SK-N-SH (cell line): ENCODE results near the gene PRMT7. TPM values are rescaled to one million over a fixed set of nuclear protein-coding genes. Genes with fewer than 3 reads are reported as not detected.

ENCODE experiments used
- CTCF ChIA-PET: fragments of 300-600, 350-600 bp; formaldehyde crosslinking; extraction: SDS; loops from one replicate; lab custom pipeline; 2021; lab: Yijun Ruan, JAX
- POLR2A ChIA-PET: fragments of 350-600 bp; sonication (Branson Sonifier 250); formaldehyde crosslinking; extraction: SDS; loops from one replicate; lab custom pipeline; 2020; ENCODE audit warnings: antibody characterized with exemption, inconsistent platforms; lab: Yijun Ruan, JAX
- DNase-seq: peaks from one replicate; pipeline ENCODE4 v3.0.0; 2012
- H2AFZ ChIP-seq: fragments of 200-600 bp; sonication (generic); 2 replicates; pipeline ENCODE4 v1.8.1; 2016; ENCODE audit warnings: antibody characterized with exemption, mild to moderate bottlenecking, low read depth
- H3F3A ChIP-seq: fragments of 200-600 bp; sonication (generic); replicated peaks from 2 replicates; pipeline ENCODE3; 2016; ENCODE audit warnings: antibody characterized with exemption, mild to moderate bottlenecking; ENCODE audit not compliant: insufficient read depth
- H3K27ac ChIP-seq, 2 experiments: fragments of 200-500 bp in 1 of 2; fragments of 200-600 bp in 1 of 2; sonication (Bioruptor generic) in 1 of 2; sonication (generic), shearing (Covaris generic) in 1 of 2; 2 replicates each; pipeline versions ENCODE4 v1.5.1 to v1.6.1; 2014 to 2016; ENCODE audit warnings: low read depth in 2 of 2, inconsistent platforms in 1 of 2, low read length in 1 of 2, mild to moderate bottlenecking in 1 of 2, mixed read lengths in 1 of 2
- H3K27me3 ChIP-seq: fragments of 200-600 bp; sonication (generic), shearing (Covaris generic); 2 replicates; pipeline ENCODE4 v1.6.1; 2016; ENCODE audit warnings: mixed run types; ENCODE audit not compliant: insufficient read depth
- H3K36me3 ChIP-seq, 2 experiments: fragments of 200-500 bp in 1 of 2; fragments of 200-600 bp in 1 of 2; sonication (Bioruptor generic) in 1 of 2; sonication (generic) in 1 of 2; replicated peaks in 1 of 2; 2 replicates each; pipeline versions ENCODE3 to v1.5.1; 2014 to 2016; ENCODE audit warnings: low read length in 1 of 2, mild to moderate bottlenecking in 1 of 2; ENCODE audit not compliant: insufficient read depth in 2 of 2, control insufficient read depth in 1 of 2
- H3K4me1 ChIP-seq, 2 experiments: fragments of 200-500 bp in 1 of 2; fragments of 200-600 bp in 1 of 2; sonication (Bioruptor generic) in 1 of 2; sonication (generic), shearing (Covaris generic) in 1 of 2; 2 replicates each; pipeline versions ENCODE4 v1.5.1 to v1.6.1; 2014 to 2016; ENCODE audit warnings: low read depth in 1 of 2, low read length in 1 of 2, mixed run types in 1 of 2; ENCODE audit not compliant: insufficient read depth in 2 of 2, control insufficient read depth in 1 of 2
- H3K4me2 ChIP-seq: fragments of 200-600 bp; sonication (generic), shearing (Covaris generic); 2 replicates; pipeline ENCODE4 v1.6.1; 2017; ENCODE audit warnings: mixed run types
- H3K4me3 ChIP-seq, 2 experiments: fragments of 200-500 bp in 1 of 2; fragments of 200-600 bp in 1 of 2; sonication (Bioruptor generic) in 1 of 2; sonication (generic), shearing (Covaris generic) in 1 of 2; 2 replicates each; pipeline versions ENCODE4 v1.5.1 to v1.8.1; 2014 to 2016; ENCODE audit warnings: low read depth in 2 of 2, inconsistent platforms in 1 of 2, low read length in 1 of 2, mild to moderate bottlenecking in 1 of 2, mixed read lengths in 1 of 2, moderate library complexity in 1 of 2
- H3K79me2 ChIP-seq: fragments of 200-600 bp; sonication (generic); 2 replicates; pipeline ENCODE4 v1.8.1; 2017; ENCODE audit warnings: mild to moderate bottlenecking; ENCODE audit not compliant: insufficient read depth
- H3K9ac ChIP-seq: fragments of 200-600 bp; sonication (generic); 2 replicates; pipeline ENCODE4 v1.6.1; 2017; ENCODE audit warnings: mixed run types
- H3K9me2 ChIP-seq: fragments of 200-600 bp; sonication (generic); 2 replicates; pipeline ENCODE4 v1.6.1; 2017; ENCODE audit warnings: mixed run types
- H3K9me3 ChIP-seq: fragments of 200-600 bp; sonication (generic); 2 replicates; pipeline ENCODE4 v1.6.1; 2017; ENCODE audit warnings: mixed run types, mild to moderate bottlenecking, moderate library complexity
- H4K20me1 ChIP-seq: fragments of 200-600 bp; sonication (generic); 2 replicates; pipeline ENCODE4 v1.6.1; 2017; ENCODE audit warnings: mild to moderate bottlenecking, mixed run types; ENCODE audit not compliant: insufficient read depth
- CHD2 ChIP-seq: fragments of 150-350 bp; IDR thresholded peaks from 2 replicates; pipeline ENCODE4 v1.6.1; 2018; ENCODE audit warnings: low read length; ENCODE audit not compliant: partially characterized antibody
- FOSL2 ChIP-seq: IDR thresholded peaks from 2 replicates; pipeline ENCODE4 v1.4.0; 2012; ENCODE audit warnings: low read depth, mild to moderate bottlenecking, moderate library complexity, borderline replicate concordance
- GABPA ChIP-seq: IDR thresholded peaks from 2 replicates; pipeline ENCODE4 v1.4.0; 2012; ENCODE audit warnings: low read depth, mild to moderate bottlenecking
- GATA2 ChIP-seq: sonication (generic); formaldehyde crosslinking; IDR thresholded peaks from 2 replicates; pipeline ENCODE4 v1.5.0; 2020; ENCODE audit warnings: mild to moderate bottlenecking, missing genetic modification reagents
- NRF1 ChIP-seq: IDR thresholded peaks from 2 replicates; pipeline ENCODE4 v1.6.1; 2012; ENCODE audit warnings: low read depth, mild to moderate bottlenecking, low read length
- POLR2AphosphoS5 ChIP-seq: IDR thresholded peaks from 2 replicates; pipeline ENCODE4 v1.6.1; 2012; ENCODE audit warnings: low read depth, low read length
- RAD21 ChIP-seq: IDR thresholded peaks from 2 replicates; pipeline ENCODE4 v1.6.1; 2012; ENCODE audit warnings: mild to moderate bottlenecking, low read length
- RCOR1 ChIP-seq: fragments of 150-350 bp; IDR thresholded peaks from 2 replicates; pipeline ENCODE4 v1.6.1; 2017; ENCODE audit warnings: antibody characterized with exemption, low read length
- RXRA ChIP-seq: IDR thresholded peaks from 2 replicates; pipeline ENCODE4 v1.4.0; 2012; ENCODE audit warnings: low read depth, mild to moderate bottlenecking, borderline replicate concordance
- SIN3A ChIP-seq: IDR thresholded peaks from 2 replicates; pipeline ENCODE4 v1.6.1; 2012; ENCODE audit warnings: low read depth, mild to moderate bottlenecking, low read length, moderate library complexity, borderline replicate concordance
- TAF1 ChIP-seq: IDR thresholded peaks from 2 replicates; pipeline ENCODE4 v1.6.1; 2012; ENCODE audit warnings: low read depth, mild to moderate bottlenecking, low read length, moderate library complexity, borderline replicate concordance
- WGBS: methylation state at CpG from one replicate; pipeline ENCODE4 v1.1.6; 2017; ENCODE audit warnings: low lambda C conversion rate; 5-methylcytosine and 5-hydroxymethylcytosine counted together
- polyA plus RNA-seq, 3 experiments: library from polyadenylated mRNA; depleted of rRNA; stranded (reverse); fragments of >200 nt; gene quantifications; 2 replicates each; pipeline ENCODE4 v1.2.3, GENCODE V29; 2012
- TF ChIP-seq, protein P1 (sequence below): fragments of 150-350 bp; IDR thresholded peaks from 2 replicates; pipeline ENCODE4 v1.6.1; 2016; ENCODE audit warnings: mild to moderate bottlenecking, low read depth, low read length
- TF ChIP-seq, protein P2 (sequence below): fragments of 200-600 bp; sonication (generic); IDR thresholded peaks from 2 replicates; pipeline ENCODE4 v1.6.1; 2017; ENCODE audit warnings: antibody characterized with exemption, mild to moderate bottlenecking, moderate library complexity
- TF ChIP-seq, protein P3 (sequence below): IDR thresholded peaks from 2 replicates; pipeline ENCODE4 v1.6.1; 2012; ENCODE audit warnings: mild to moderate bottlenecking, low read depth, low read length, moderate library complexity

PRMT7 gene
- polyA plus RNA-seq, 1 of the 3 experiments (the other 2 are of a cell fraction) = 46.0 TPM

DNA sequence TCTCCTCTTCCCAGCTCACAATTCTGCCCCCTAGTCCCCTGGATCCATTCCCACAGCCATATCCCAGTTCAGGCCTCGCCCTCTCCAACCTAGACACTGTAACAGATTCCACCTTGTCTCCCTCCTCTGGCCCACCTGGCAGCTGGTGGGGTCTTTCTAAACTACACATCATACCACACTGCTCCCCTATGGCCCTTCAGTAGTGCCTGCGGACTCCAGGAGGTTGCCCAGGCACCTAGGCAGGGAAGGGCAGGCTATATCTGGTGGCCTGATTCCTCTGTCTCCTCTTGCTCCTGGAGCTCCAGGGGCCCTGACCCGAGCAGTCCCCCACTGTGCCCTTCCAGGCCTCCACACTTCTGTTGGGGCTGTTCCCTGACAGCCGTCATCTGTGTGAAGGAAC is 73.0 kb downstream of the PRMT7 start:
- Histone ChIP-seq H3F3A (no peaks in the 10 kb centered on the region), H3K4me3 (no peak overlapping the region), H3K27ac (no peak overlapping the region), H3K9me2 (no peaks in the 10 kb centered on the region), H3K27me3 (peaks cover 8% of the 10 kb centered on the region; the same call in 1 of the 2 replicates), H3K4me1 (no peaks in the 10 kb centered on the region; a peak in 1 of 4 replicates), H3K9ac (no peak overlapping the region), H3K79me2 (no peaks in the 10 kb centered on the region), H4K20me1 (no peaks in the 10 kb centered on the region), H2AFZ (no peak overlapping the region), H3K9me3 (no peaks in the 10 kb centered on the region), H3K36me3 (no peaks in the 10 kb centered on the region), H3K4me2 (no peak overlapping the region)
- TF ChIP-seq GABPA (no peak), CHD2 (no peak), RAD21 (no peak), SIN3A (no peak), TAF1 (no peak), FOSL2 (no peak), POLR2AphosphoS5 (no peak), RXRA (no peak), NRF1 (no peak), RCOR1 (no peak), GATA2 (CRISPR knock-in tag) (no peak)
- TF ChIP-seq, protein P1, sequence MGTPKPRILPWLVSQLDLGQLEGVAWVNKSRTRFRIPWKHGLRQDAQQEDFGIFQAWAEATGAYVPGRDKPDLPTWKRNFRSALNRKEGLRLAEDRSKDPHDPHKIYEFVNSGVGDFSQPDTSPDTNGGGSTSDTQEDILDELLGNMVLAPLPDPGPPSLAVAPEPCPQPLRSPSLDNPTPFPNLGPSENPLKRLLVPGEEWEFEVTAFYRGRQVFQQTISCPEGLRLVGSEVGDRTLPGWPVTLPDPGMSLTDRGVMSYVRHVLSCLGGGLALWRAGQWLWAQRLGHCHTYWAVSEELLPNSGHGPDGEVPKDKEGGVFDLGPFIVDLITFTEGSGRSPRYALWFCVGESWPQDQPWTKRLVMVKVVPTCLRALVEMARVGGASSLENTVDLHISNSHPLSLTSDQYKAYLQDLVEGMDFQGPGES = no peak
- TF ChIP-seq, protein P2, sequence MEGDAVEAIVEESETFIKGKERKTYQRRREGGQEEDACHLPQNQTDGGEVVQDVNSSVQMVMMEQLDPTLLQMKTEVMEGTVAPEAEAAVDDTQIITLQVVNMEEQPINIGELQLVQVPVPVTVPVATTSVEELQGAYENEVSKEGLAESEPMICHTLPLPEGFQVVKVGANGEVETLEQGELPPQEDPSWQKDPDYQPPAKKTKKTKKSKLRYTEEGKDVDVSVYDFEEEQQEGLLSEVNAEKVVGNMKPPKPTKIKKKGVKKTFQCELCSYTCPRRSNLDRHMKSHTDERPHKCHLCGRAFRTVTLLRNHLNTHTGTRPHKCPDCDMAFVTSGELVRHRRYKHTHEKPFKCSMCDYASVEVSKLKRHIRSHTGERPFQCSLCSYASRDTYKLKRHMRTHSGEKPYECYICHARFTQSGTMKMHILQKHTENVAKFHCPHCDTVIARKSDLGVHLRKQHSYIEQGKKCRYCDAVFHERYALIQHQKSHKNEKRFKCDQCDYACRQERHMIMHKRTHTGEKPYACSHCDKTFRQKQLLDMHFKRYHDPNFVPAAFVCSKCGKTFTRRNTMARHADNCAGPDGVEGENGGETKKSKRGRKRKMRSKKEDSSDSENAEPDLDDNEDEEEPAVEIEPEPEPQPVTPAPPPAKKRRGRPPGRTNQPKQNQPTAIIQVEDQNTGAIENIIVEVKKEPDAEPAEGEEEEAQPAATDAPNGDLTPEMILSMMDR = no peak
- TF ChIP-seq, protein P3, sequence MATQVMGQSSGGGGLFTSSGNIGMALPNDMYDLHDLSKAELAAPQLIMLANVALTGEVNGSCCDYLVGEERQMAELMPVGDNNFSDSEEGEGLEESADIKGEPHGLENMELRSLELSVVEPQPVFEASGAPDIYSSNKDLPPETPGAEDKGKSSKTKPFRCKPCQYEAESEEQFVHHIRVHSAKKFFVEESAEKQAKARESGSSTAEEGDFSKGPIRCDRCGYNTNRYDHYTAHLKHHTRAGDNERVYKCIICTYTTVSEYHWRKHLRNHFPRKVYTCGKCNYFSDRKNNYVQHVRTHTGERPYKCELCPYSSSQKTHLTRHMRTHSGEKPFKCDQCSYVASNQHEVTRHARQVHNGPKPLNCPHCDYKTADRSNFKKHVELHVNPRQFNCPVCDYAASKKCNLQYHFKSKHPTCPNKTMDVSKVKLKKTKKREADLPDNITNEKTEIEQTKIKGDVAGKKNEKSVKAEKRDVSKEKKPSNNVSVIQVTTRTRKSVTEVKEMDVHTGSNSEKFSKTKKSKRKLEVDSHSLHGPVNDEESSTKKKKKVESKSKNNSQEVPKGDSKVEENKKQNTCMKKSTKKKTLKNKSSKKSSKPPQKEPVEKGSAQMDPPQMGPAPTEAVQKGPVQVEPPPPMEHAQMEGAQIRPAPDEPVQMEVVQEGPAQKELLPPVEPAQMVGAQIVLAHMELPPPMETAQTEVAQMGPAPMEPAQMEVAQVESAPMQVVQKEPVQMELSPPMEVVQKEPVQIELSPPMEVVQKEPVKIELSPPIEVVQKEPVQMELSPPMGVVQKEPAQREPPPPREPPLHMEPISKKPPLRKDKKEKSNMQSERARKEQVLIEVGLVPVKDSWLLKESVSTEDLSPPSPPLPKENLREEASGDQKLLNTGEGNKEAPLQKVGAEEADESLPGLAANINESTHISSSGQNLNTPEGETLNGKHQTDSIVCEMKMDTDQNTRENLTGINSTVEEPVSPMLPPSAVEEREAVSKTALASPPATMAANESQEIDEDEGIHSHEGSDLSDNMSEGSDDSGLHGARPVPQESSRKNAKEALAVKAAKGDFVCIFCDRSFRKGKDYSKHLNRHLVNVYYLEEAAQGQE = no peak
- 33% methylated on average over 4 of the region's 4 CpGs for WGBS
- ChIA-PET CTCF (interaction anchor here (1.0 to 3.2 kb wide), 6 partner anchors 10 to 62 kb away, joined by 3 to 12 read pairs (median 6); no protein-coding TSS in a partner anchor), POLR2A (no interaction called here)
- no peak for DNase-seq
